ENCODE measurements around the gene CDC42BPG. TPM values are rescaled to one million over a fixed set of nuclear protein-coding genes. Genes with fewer than 3 reads are reported as not detected.

CDC42BPG gene
- total RNA-seq, 1 experiment from 2014 or later: 0.15 TPM

DNA sequence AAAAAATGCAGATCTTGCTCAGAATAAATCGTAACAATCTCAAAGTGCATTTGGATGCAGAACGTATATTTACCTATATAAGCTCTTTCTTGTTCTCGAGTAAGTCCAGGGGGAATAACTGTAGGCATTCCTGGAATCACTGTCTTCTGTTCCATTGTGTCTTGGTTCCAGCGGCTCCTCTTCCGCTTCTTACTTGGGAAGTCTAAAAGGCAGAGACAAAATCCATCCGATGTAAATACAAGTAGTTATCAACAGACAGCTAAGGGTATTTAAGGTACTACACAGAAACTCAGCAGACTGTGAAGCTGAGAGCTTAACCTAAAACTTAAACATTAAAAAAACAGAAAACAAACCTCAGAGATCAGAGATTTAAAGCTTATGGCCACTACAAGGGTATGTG, 68.0 kb downstream of the CDC42BPG start:
- Histone ChIP-seq H3K4me2 (ENCODE audit: low read depth, low read length, poor library complexity, severe bottlenecking) (peak overlapping the region; percentile 97), H3K79me2 (ENCODE audit: low read length) (peaks cover 57% of the 10 kb centered on the region), H3K27me3 (ENCODE audit: low read length) (no peaks in the 10 kb centered on the region), H3K4me3 (ENCODE audit: low read length) (peak overlapping the region; percentile 94), H3K9ac (ENCODE audit: low read length) (peak overlapping the region; percentile 97; the same call in 1 of the 2 replicates), H3K36me3 (ENCODE audit: insufficient read depth, low read length) (peaks cover 59% of the 10 kb centered on the region), H4K20me1 (ENCODE audit: insufficient read depth, low read depth, low read length) (peaks cover 57% of the 10 kb centered on the region), H3K9me3 (ENCODE audit: low read length) (no peaks in the 10 kb centered on the region), H3K27ac (ENCODE audit: low read length) (no peak overlapping the region), H2AFZ (ENCODE audit: low read length) (no peak overlapping the region), H3K9me2 (replicated peaks; ENCODE audit: insufficient read depth, low read length) (no peaks in the 10 kb centered on the region), H3K4me1 (ENCODE audit: low read length) (peaks cover 45% of the 10 kb centered on the region)
- no peak for DNase-seq

GRCh38 chr11:64774144-64774543, 70.3 kb downstream of the CDC42BPG start:
- H3K27me3 ChIP-seq (ENCODE audit: low read length): no peaks in the 10 kb centered on the region
- H3K36me3 ChIP-seq (ENCODE audit: insufficient read depth, low read length): peaks cover 82% of the 10 kb centered on the region
- no peak overlapping the region for H2AFZ ChIP-seq (ENCODE audit: low read length)
- H3K4me3 ChIP-seq (ENCODE audit: low read length): no peak overlapping the region
- peaks cover 32% of the 10 kb centered on the region for H3K4me1 ChIP-seq (ENCODE audit: low read length)
- peaks cover 79% of the 10 kb centered on the region for H4K20me1 ChIP-seq (ENCODE audit: insufficient read depth, low read depth, low read length)
- no peaks in the 10 kb centered on the region for H3K9me2 ChIP-seq (replicated peaks; ENCODE audit: insufficient read depth, low read length)
- no peak overlapping the region for H3K27ac ChIP-seq (ENCODE audit: low read length)
- peaks cover 66% of the 10 kb centered on the region for H3K79me2 ChIP-seq (ENCODE audit: low read length)
- H3K9me3 ChIP-seq (ENCODE audit: low read length): no peaks in the 10 kb centered on the region
- no peak for DNase-seq
- no peak overlapping the region for H3K4me2 ChIP-seq (ENCODE audit: low read depth, low read length, poor library complexity, severe bottlenecking)
- no peak overlapping the region for H3K9ac ChIP-seq (ENCODE audit: low read length)

Other genes starting within 250 kb of the CDC42BPG start
- gene NRXN2, start 121.5 kb downstream of the CDC42BPG start, total RNA-seq (2014; rRNA removed; shearing (Covaris generic); ENCODE audit: low replicate concordance): 0.83 TPM in 1 of 2 replicates, not detected in the other
- 4.0 and 5.3 TPM in 2 replicates for gene RASGRP2, start 100.5 kb downstream of the CDC42BPG start, total RNA-seq (2014; rRNA removed; shearing (Covaris generic); ENCODE audit: low replicate concordance)
- gene PYGM, start 84.7 kb downstream of the CDC42BPG start, total RNA-seq (2014; rRNA removed; shearing (Covaris generic); ENCODE audit: low replicate concordance): 1.3 TPM in 1 of 2 replicates, not detected in the other
- gene SF1, start 66.1 kb downstream of the CDC42BPG start, total RNA-seq (2014; rRNA removed; shearing (Covaris generic); ENCODE audit: low replicate concordance): 156 and 329 TPM in 2 replicates
- 62.0 and 84.2 TPM in 2 replicates for gene MAP4K2, start 41.4 kb downstream of the CDC42BPG start, total RNA-seq (2014; rRNA removed; shearing (Covaris generic); ENCODE audit: low replicate concordance)
- gene MEN1, start 34.1 kb downstream of the CDC42BPG start, total RNA-seq (2014; rRNA removed; shearing (Covaris generic); ENCODE audit: low replicate concordance): 27.6 and 28.3 TPM in 2 replicates
- gene EHD1, start 34.0 kb upstream of the CDC42BPG start, total RNA-seq (2014; rRNA removed; shearing (Covaris generic); ENCODE audit: low replicate concordance): 30.8 and 77.3 TPM in 2 replicates
- 16.2 and 24.6 TPM in 2 replicates for gene ATG2A, start 72.6 kb upstream of the CDC42BPG start, total RNA-seq (2014; rRNA removed; shearing (Covaris generic); ENCODE audit: low replicate concordance)
- gene PPP2R5B, start 80.0 kb upstream of the CDC42BPG start, total RNA-seq (2014; rRNA removed; shearing (Covaris generic); ENCODE audit: low replicate concordance): 1.8 and 7.5 TPM in 2 replicates
- not detected in 2 replicates for gene GPHA2, start 91.2 kb upstream of the CDC42BPG start, total RNA-seq (2014; rRNA removed; shearing (Covaris generic); ENCODE audit: low replicate concordance)
- gene MAJIN, start 127.5 kb upstream of the CDC42BPG start, total RNA-seq (2014; rRNA removed; shearing (Covaris generic); ENCODE audit: low replicate concordance): not detected in 2 replicates
- 0.18 and 1.1 TPM in 2 replicates for gene BATF2, start 152.3 kb upstream of the CDC42BPG start, total RNA-seq (2014; rRNA removed; shearing (Covaris generic); ENCODE audit: low replicate concordance)
- gene ARL2, start 169.5 kb upstream of the CDC42BPG start, total RNA-seq (2014; rRNA removed; shearing (Covaris generic); ENCODE audit: low replicate concordance): 28.9 and 44.4 TPM in 2 replicates
- 14.2 and 17.6 TPM in 2 replicates for gene SNX15, start 182.8 kb upstream of the CDC42BPG start, total RNA-seq (2014; rRNA removed; shearing (Covaris generic); ENCODE audit: low replicate concordance)
- 1.9 and 11.9 TPM in 2 replicates for gene SAC3D1, start 196.6 kb upstream of the CDC42BPG start, total RNA-seq (2014; rRNA removed; shearing (Covaris generic); ENCODE audit: low replicate concordance)
- gene NAALADL1, start 213.9 kb upstream of the CDC42BPG start, total RNA-seq (2014; rRNA removed; shearing (Covaris generic); ENCODE audit: low replicate concordance): not detected in 2 replicates
- gene CDCA5, start 239.4 kb upstream of the CDC42BPG start, total RNA-seq (2014; rRNA removed; shearing (Covaris generic); ENCODE audit: low replicate concordance): 24.3 and 28.2 TPM in 2 replicates
- gene ZFPL1, start 239.6 kb upstream of the CDC42BPG start, total RNA-seq (2014; rRNA removed; shearing (Covaris generic); ENCODE audit: low replicate concordance): 19.0 and 40.7 TPM in 2 replicates